K562 (cell line): ENCODE measurements around the gene NEK3. TPM values are rescaled to one million over a fixed set of nuclear protein-coding genes. Genes with fewer than 3 reads are reported as not detected.

ENCODE experiments used
- AFF1 ChIP-seq, 2 experiments: fragments of 450-650 bp; IDR thresholded peaks; 2 replicates each; pipeline ENCODE4 v1.6.1; 2018; ENCODE audit warnings: mild to moderate bottlenecking in 2 of 2, low read depth in 1 of 2; ENCODE audit not compliant: partially characterized antibody in 2 of 2
- ARID1B ChIP-seq: fragments of 450-650 bp; IDR thresholded peaks from 2 replicates; pipeline ENCODE4 v1.6.1; 2016; ENCODE audit warnings: antibody characterized with exemption, mild to moderate bottlenecking, inconsistent platforms
- CLOCK ChIP-seq: fragments of 250-450 bp; sonication (Bioruptor Pico); IDR thresholded peaks from 2 replicates; pipeline ENCODE4 v1.4.0; 2020; ENCODE audit warnings: mild to moderate bottlenecking, moderate library complexity, borderline replicate concordance
- CSDE1 ChIP-seq, 2 experiments: fragments of 450-650 bp; IDR thresholded peaks; 2 replicates each; pipeline ENCODE4 v1.6.1; 2016; ENCODE audit warnings: mild to moderate bottlenecking in 1 of 2
- CTBP1 ChIP-seq: fragments of 450-650 bp; IDR thresholded peaks from 2 replicates; pipeline ENCODE4 v1.6.1; 2016; ENCODE audit warnings: borderline replicate concordance
- DNMT1 ChIP-seq: fragments of 450-650 bp; IDR thresholded peaks from 2 replicates; pipeline ENCODE4 v1.6.1; 2016; ENCODE audit warnings: antibody characterized with exemption, mild to moderate bottlenecking
- FIP1L1 ChIP-seq: fragments of 200-400 bp; formaldehyde crosslinking; IDR thresholded peaks from 2 replicates; pipeline ENCODE4 v1.6.1; 2018; ENCODE audit warnings: mild to moderate bottlenecking, low read depth, low read length; ENCODE audit not compliant: poor library complexity, severe bottlenecking
- HDAC1 ChIP-seq, 2 experiments: fragments of 450-650 bp; IDR thresholded peaks; 2 replicates each; pipeline ENCODE4 v1.6.1; 2016 to 2017; ENCODE audit warnings: inconsistent platforms in 1 of 2, mild to moderate bottlenecking in 1 of 2, moderate library complexity in 1 of 2
- MAZ ChIP-seq, 2 experiments: fragments of 450-650 bp in 1 of 2; sonication (generic) in 1 of 2; formaldehyde crosslinking; IDR thresholded peaks in 1 of 2; conservative IDR thresholded peaks in 1 of 2; 2 replicates each; pipeline versions ENCODE4 v1.4.0 to v1.5.0; 2020; ENCODE audit warnings: mild to moderate bottlenecking in 1 of 2, missing genetic modification reagents in 1 of 2
- MEF2A ChIP-seq: IDR thresholded peaks from 2 replicates; pipeline ENCODE4 v1.6.1; 2011; ENCODE audit warnings: low read depth, mild to moderate bottlenecking, low read length, moderate library complexity; ENCODE audit not compliant: control insufficient read depth
- PML ChIP-seq: IDR thresholded peaks from 2 replicates; pipeline ENCODE4 v1.6.1; 2012; ENCODE audit warnings: low read length, inconsistent platforms
- POLR2A ChIP-seq: fragments of 450-650 bp; conservative IDR thresholded peaks from 2 replicates; pipeline ENCODE4 v1.6.1; 2016
- PRDM10 ChIP-seq: fragments of 450-650 bp; IDR thresholded peaks from 2 replicates; pipeline ENCODE4 v1.6.1; 2018; ENCODE audit not compliant: partially characterized antibody
- SIX5 ChIP-seq, 2 experiments: IDR thresholded peaks; 2 replicates each; pipeline ENCODE4 v1.6.1; 2011; ENCODE audit warnings: low read length in 2 of 2, borderline replicate concordance in 1 of 2, low read depth in 1 of 2, mild to moderate bottlenecking in 1 of 2, moderate library complexity in 1 of 2; ENCODE audit not compliant: insufficient read depth in 1 of 2
- TFAM ChIP-seq: fragments of 250-450 bp; sonication (Bioruptor Pico); conservative IDR thresholded peaks from 2 replicates; pipeline ENCODE4 v1.5.0; 2021; ENCODE audit warnings: mild to moderate bottlenecking, moderate library complexity
- ZKSCAN1 ChIP-seq: fragments of 150-350 bp; IDR thresholded peaks from 2 replicates; pipeline ENCODE4 v1.6.1; 2016; ENCODE audit warnings: low read depth, low read length
- polyA plus RNA-seq, 8 experiments: library from polyadenylated mRNA; depleted of rRNA in 4 of 8; stranded (reverse) in 5 of 8; unstranded in 3 of 8; fragments of >200 nt; fragmentation: Nextera tagmentation in 2 of 8; fragmentation: Illumina TruSeq in 1 of 8; extraction: Ambion mirVana in 2 of 8; extraction: Trizol in 1 of 8; gene quantifications; 2 replicates each; pipeline versions ENCODE4 v1.2.1 to v1.2.3, GENCODE V29; 2011 to 2014; ENCODE audit warnings: inconsistent platforms in 1 of 8, missing spikeins in 1 of 8
- total RNA-seq, 7 experiments: library from RNA; depleted of rRNA in 6 of 7; stranded (reverse); fragments of >200 nt in 6 of 7; fragmentation: Illumina TruSeq in 2 of 7; extraction: Trizol in 2 of 7; gene quantifications; 2 replicates each; pipeline versions ENCODE4 v1.2.1 to v1.2.3, GENCODE V29; 2011 to 2021; ENCODE audit warnings: low replicate concordance in 1 of 7

The NEK3 gene
- total and polyA plus RNA-seq, 9 of the 15 experiments (the other 6 are each of a cell fraction or from before 2014, with no cell fraction given): 6.2 to 11.0 (median 9.3) TPM

- TF ChIP-seq SIX5 (IDR thresholded peaks at IDR 0.05; ENCODE audit: borderline replicate concordance in 1 of 2, insufficient read depth in 1 of 2, low read depth in 1 of 2, low read length in 2 of 2) (peak; percentile 29 to 69; a peak in 3 of 4 replicates), ARID1B (no peak), MEF2A (peak; percentile 59), CSDE1 (IDR thresholded peaks at IDR 0.05) (no peak), DNMT1 (no peak), TFAM (CRISPR knock-in tag) (no peak), PML (peak; percentile 74), ZKSCAN1 (0 out of 2 replicates have a peak, but pooled peaks have one; percentile 48), CTBP1 (peak; percentile 83), CLOCK (CRISPR knock-in tag) (no peak), FIP1L1 (peak; percentile 47), AFF1 (IDR thresholded peaks at IDR 0.05; ENCODE audit: low read depth in 1 of 2, partially characterized antibody in 2 of 2) (no peak), HDAC1 (IDR thresholded peaks at IDR 0.05) (peak in 1 of 2 experiments; percentile 67; a peak in 1 of 4 replicates), POLR2A (peak; percentile 84), MAZ (CRISPR knock-in tag; conservative IDR thresholded peaks at IDR 0.05 in 1 of 2, IDR thresholded peaks at IDR 0.05 in 1 of 2) (peak; percentile 56 to 76; a peak in 3 of 4 replicates), PRDM10 (peak; percentile 62)
Measured at GRCh38 chr13:52194184-52194868, 34.9 kb upstream of the NEK3 start (continued).
